GM21529 (cell line): Measurements from ENCODE around the gene DNAJC5.

ENCODE experiments used
- ATAC-seq: cut with Tn5 transposase; IDR thresholded peaks from one replicate; pipeline ENCODE4 v1.9.1; 2021; ENCODE audit not compliant: unreplicated experiment

DNAJC5 gene

DNA sequence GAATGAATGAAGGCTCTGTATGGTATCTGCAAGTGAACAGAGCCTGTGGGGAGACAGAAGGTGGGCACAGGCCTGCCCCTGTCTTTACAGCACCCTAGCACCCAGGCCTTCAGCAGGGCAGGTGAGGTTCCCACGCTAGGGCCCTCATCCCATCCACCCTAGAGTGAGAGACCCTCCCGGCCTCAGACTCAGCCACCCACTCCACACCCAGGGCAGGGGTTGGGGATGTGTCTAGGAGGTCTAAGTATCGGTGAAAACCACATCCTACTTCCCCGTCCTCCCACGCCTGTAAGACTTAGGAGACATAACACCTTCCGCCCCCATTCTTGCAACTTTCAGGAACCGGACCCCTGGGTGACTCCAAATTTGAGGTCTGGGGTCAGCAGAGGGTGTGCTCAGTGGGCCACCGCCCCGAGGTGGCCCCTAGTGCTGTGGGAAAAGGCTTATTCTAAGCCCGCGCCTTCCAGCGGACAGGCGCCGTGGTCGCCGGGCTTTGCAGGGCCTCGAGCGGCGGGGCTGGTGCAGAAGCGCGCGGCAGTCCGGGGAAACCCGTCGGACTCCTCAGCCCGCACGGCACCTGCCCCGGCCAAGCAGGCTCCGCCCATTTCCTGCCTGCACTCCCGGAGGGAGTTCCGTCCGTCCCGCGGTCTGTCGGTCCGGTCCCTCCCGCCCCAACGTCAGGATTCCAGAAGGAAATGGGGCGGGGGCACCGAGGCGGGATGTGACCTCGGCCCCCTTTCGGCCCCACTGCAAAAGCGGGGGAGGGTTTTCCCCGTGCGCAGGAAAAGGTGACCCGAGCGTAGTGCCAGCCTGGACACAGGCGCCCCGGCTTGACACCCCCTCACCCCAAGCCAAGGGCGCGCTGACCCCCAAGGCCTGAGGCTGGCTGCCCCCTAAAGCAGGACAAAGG, 83.6 kb downstream of the DNAJC5 start:
- peak; percentile 36 for ATAC-seq

- no peak for ATAC-seq
These were observed 84.3 kb downstream of the DNAJC5 start for GRCh38 chr20:63979229-63979556.

- ATAC-seq, result no peak
These were observed 84.8 kb downstream of the DNAJC5 start, which contains the start of gene SAMD10 for GRCh38 chr20:63979557-63980316. TSS of gene SAMD10 (minus strand) at chr20:63979642. CDS start at chr20:63979467, 175 bp downstream.

DNA sequence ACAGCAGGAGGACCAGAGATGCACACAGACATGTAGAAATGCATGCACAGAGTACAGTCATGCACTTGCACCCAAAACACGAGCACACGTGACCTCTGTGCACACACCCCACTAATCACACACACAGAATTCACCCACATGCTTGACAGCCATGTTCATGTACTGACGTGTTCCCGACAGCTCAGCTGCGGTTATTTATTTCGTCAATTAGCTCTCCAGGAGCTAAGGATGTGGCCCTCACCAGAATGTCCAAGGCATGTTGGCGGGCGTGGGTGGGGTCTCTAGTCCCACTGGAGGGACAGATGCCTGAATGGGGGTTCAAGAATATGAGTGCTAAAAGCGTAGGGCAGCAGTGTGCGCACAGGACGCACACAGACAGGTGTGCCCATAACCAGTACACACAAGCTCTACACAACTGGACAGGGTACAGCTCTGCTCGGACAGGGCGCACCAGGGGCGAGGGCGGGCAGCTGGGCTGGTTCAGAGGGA, 85.4 kb downstream of the DNAJC5 start:
- ATAC-seq, result peak; percentile 2

GRCh38 chr20:63980806-63981728, 86.1 kb downstream of the DNAJC5 start, which contains the start of gene PRPF6:
TSS of gene PRPF6 (plus strand) at chr20:63981132. CDS start at chr20:63981246, 114 bp downstream.
- ATAC-seq, result peak; percentile 44

- ATAC-seq, result no peak
These were observed 88.0 kb downstream of the DNAJC5 start for GRCh38 chr20:63982937-63983336.
